Kidney (tissue), 14 donors: ENCODE measurements around the gene ZMYM1. TPM values are rescaled to one million over a fixed set of nuclear protein-coding genes. Genes with fewer than 3 reads are reported as not detected.

Experiments
- DNase-seq, 5 donors: peaks; one replicate each; pipeline ENCODE4 v3.0.0-alpha.2; 2013 to 2020
- FAIRE-seq: peaks from 2 replicates; lab custom pipeline; 2012; peaks lifted over from hg19 to GRCh38; lab: Jason Lieb, UNC
- H3K27ac ChIP-seq, 2 donors: one replicate each; pipeline ENCODE4 v1.7.0; 2013; ENCODE audit warnings: low read depth in 2 of 2, low read length in 2 of 2, inconsistent platforms in 1 of 2
- H3K27me3 ChIP-seq: one replicate; pipeline ENCODE4 v1.7.1; 2013; ENCODE audit warnings: low read length, inconsistent platforms; ENCODE audit not compliant: control insufficient read depth, insufficient read depth
- H3K36me3 ChIP-seq, 3 donors: one replicate each; pipeline versions ENCODE4 v1.7.0 to v1.7.1; 2013; ENCODE audit warnings: low read length in 3 of 3, control low read depth in 1 of 3, inconsistent platforms in 1 of 3; ENCODE audit not compliant: insufficient read depth in 3 of 3, control insufficient read depth in 2 of 3
- H3K4me1 ChIP-seq, 3 donors: one replicate each; pipeline versions ENCODE4 v1.7.0 to v1.7.1; 2013; ENCODE audit warnings: low read length in 3 of 3, inconsistent platforms in 1 of 3, low read depth in 1 of 3; ENCODE audit not compliant: control insufficient read depth in 2 of 3, insufficient read depth in 2 of 3
- H3K4me3 ChIP-seq, 3 donors: one replicate each; pipeline versions ENCODE4 v1.7.0 to v1.8.1; 2013; ENCODE audit warnings: low read length in 3 of 3, control low read depth in 1 of 3, inconsistent platforms in 1 of 3
- H3K9ac ChIP-seq, 3 donors: one replicate each; pipeline versions ENCODE4 v1.7.0 to v1.7.1; 2013; ENCODE audit warnings: low read length in 3 of 3, control low read depth in 1 of 3, inconsistent platforms in 1 of 3
- H3K9me3 ChIP-seq, 3 donors: one replicate each; pipeline versions ENCODE4 v1.7.0 to v1.7.1; 2013; ENCODE audit warnings: low read length in 3 of 3, control low read depth in 1 of 3, inconsistent platforms in 1 of 3; ENCODE audit not compliant: control insufficient read depth in 2 of 3, insufficient read depth in 1 of 3
- CTCF ChIP-seq: IDR thresholded peaks from 3 replicates; pipeline ENCODE4 v1.5.1; 2012; ENCODE audit warnings: mild to moderate bottlenecking, moderate library complexity, borderline replicate concordance; ENCODE audit not compliant: insufficient read depth; ENCODE audit errors: extremely low read depth
- intact Hi-C: fragments of 100-400 bp; cut with DNase I; formaldehyde crosslinking; loops from one replicate; pipeline ENCODE4 v1.11.1; 2022
- polyA plus RNA-seq: library from polyadenylated mRNA; stranded (reverse); fragments of 350-450 nt; fragmentation: Illumina TruSeq; extraction: RNeasy Lipid Tissue Mini Kit (QIAGEN cat#74804); gene quantifications from one replicate; pipeline ENCODE4 v1.2.3, GENCODE V29; 2014; ENCODE audit warnings: low read depth, low replicate concordance; ENCODE audit not compliant: insufficient read depth
- total RNA-seq: library from RNA; stranded (reverse); fragmentation: NEBNext Ultra II Directional; extraction: Animal tissue kit (Norgen Biotek cat#: 25700); gene quantifications from one replicate; pipeline ENCODE4 v1.2.1, GENCODE V29; 2021
- donor health status: control.
- donor health status: control.
- donor health status: control.
- donor health status: control.
- donor health status: control.
- donor health status: DM: yes; HTN: yes; CAD: no.
- donor health status: Normal renal cell carcinoma (clear cell type).

Gene ZMYM1
- total and polyA plus RNA-seq, 2 donors from 2014 or later: 2.9 to 18.9 TPM

DNA sequence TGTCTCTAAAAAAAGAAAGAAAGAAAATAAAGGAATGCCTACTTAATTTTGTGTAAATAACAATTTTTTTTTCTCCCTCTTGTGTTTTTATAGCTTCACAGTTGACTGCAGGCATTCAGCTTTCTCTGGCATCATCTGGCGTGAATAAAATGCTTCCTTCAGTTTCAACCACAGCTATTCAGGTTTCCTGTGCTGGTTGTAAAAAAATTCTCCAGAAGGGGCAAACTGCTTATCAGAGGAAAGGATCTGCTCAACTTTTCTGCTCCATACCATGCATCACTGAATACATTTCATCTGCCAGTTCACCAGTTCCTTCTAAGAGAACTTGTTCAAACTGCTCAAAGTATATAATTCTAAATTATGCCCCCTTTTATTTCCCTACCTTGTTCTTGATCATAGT lies 18.0 kb downstream of the ZMYM1 start:
- no peak for TF ChIP-seq CTCF
- H3K27ac ChIP-seq: no peak overlapping the region
- peaks cover 0 to 26% (median 0%) of the 10 kb centered on the region in 3 donors for H3K36me3 ChIP-seq
- no peak overlapping the region for H3K9ac ChIP-seq
- intact Hi-C loops: no loop called here
- H3K27me3 ChIP-seq: no peaks in the 10 kb centered on the region
- no peaks in the 10 kb centered on the region for H3K4me1 ChIP-seq
- no peak for FAIRE-seq
- DNase-seq: peak in 2 of 5 donors; percentile 44 to 60
- H3K4me3 ChIP-seq: no peak overlapping the region
- H3K9me3 ChIP-seq: no peaks in the 10 kb centered on the region

- H3K4me1 ChIP-seq: no peaks in the 10 kb centered on the region
- H3K9me3 ChIP-seq: no peaks in the 10 kb centered on the region
- no peak for DNase-seq
- H3K9ac ChIP-seq: no peak overlapping the region
- intact Hi-C loops: no loop called here
- no peak overlapping the region for H3K4me3 ChIP-seq
- H3K36me3 ChIP-seq: peaks cover 0 to 9% (median 3%) of the 10 kb centered on the region in 3 donors
- no peak for FAIRE-seq
- no peaks in the 10 kb centered on the region for H3K27me3 ChIP-seq
- H3K27ac ChIP-seq: no peak overlapping the region
- no peak for TF ChIP-seq CTCF
These were observed 31.9 kb downstream of the ZMYM1 start for GRCh38 chr1:35111106-35111505.

GRCh38 chr1:35112668-35113067 lies 33.5 kb downstream of the ZMYM1 start:
- no peak overlapping the region for H3K27ac ChIP-seq
- FAIRE-seq: no peak
- H3K9ac ChIP-seq: no peak overlapping the region
- H3K9me3 ChIP-seq: no peaks in the 10 kb centered on the region
- no peaks in the 10 kb centered on the region for H3K27me3 ChIP-seq
- H3K4me3 ChIP-seq: no peak overlapping the region
- no peak for TF ChIP-seq CTCF
- H3K36me3 ChIP-seq: peaks cover 0 to 9% (median 3%) of the 10 kb centered on the region in 3 donors
- intact Hi-C loops: no loop called here
- no peaks in the 10 kb centered on the region for H3K4me1 ChIP-seq
- DNase-seq: peak in 1 of 5 donors; percentile 11
